NCI-H2107 (cell line): ENCODE data around the gene KRTAP19-5.
"Not testable (repeated sequence)": the region's sequence is repeated elsewhere in the genome, so short reads cannot be mapped to it uniquely, and the experiment has no call there.

ENCODE experiments used
- DNase-seq: peaks from one replicate; lab custom pipeline; 2025; lab: John Stamatoyannopoulos, UW

Gene KRTAP19-5

DNA sequence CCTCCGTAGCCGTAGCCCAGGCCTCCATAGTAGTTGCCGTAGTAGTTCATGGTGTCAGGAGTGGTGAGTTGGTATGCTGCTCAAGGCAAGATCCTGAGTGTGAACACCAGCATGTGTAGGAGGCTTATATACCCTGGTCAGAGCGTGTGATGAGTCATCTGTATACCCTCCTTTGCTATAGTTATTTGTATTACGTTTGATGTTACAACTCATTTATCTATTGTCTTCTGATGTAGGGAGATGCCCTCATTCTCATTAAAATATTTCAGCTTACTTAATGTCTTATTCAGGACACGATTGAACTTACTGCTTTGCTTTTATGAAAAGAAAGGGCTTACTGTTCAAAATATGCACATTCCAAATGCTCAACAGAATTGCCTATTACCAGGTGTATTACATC is at the start of gene KRTAP19-5:
KRTAP19-5 (minus strand) TSS at position 101 of the 400 bp plus-strand sequence; CDS start at position 50, 51 bp downstream.
- DNase-seq = no peak

- DNase-seq = no peak
Observed at GRCh38 chr21:30541764-30542163, 39.8 kb upstream of the KRTAP19-5 start, which contains the start of gene KRTAP19-6. TSS of gene KRTAP19-6 (minus strand) at chr21:30541864. CDS start at chr21:30541833, 31 bp downstream.

GRCh38 chr21:30518876-30519275 is 16.9 kb upstream of the KRTAP19-5 start:
- DNase-seq = no peak

- no peak for DNase-seq
Observed at GRCh38 chr21:30515681-30516080, 13.7 kb upstream of the KRTAP19-5 start.

DNA sequence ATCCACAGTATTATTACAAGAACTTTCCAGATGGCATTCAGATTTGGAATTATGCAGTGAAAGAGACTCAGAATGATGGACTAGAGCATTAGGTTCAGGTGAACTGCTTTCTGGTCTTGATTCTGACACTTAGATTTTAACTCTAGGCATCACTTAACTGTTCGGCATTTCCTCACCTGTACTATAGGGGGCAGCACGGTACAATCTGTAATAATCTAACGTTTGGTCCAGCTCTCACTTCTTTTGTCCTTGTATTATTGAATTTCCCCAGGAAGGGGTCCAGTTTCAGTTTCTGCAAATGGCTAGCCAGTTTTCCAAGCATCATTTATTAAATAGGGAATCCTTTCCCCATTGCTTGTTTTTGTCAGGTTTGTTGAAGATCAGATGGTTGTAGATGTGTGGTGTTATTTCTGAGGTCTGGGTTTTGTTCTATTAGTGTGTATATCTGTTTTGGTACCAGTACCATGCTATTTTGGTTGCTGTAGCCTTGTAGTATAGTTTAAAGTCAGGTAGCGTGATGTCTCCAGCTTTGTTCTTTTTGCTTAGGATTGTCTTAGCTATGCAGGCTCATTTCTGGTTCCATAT is 3.8 kb upstream of the KRTAP19-5 start:
- not testable (repeated sequence) for DNase-seq

GRCh38 chr21:30497065-30497464 is 4.9 kb downstream of the KRTAP19-5 start, which contains the start of gene KRTAP19-4:
TSS of gene KRTAP19-4 (minus strand) at chr21:30497165. CDS start at chr21:30497110, 55 bp downstream.
- DNase-seq = no peak

DNA sequence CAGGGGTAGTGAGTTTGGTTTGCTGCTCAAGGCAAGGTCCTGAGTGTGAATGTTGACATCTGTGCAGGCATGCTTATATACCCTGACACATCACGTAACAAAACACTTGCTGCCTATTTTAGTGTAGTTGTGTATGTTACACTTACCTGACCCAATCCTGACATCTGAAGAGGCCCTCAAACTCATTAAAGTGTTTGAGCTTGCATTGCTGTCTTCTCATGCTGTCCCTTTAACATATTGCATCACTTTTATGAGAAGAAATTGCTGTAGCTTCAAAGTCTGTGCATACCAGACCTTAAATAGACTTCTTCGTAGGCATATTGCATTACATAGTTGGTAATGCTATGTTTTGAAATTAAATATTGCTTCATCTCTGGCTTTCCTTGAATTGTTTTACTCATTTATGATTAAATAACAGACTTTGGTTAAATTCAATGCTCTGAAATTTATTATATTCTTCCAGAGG is 9.9 kb downstream of the KRTAP19-5 start, which contains the start of gene KRTAP19-3:
KRTAP19-3 (minus strand) TSS at position 51 of the 466 bp plus-strand sequence. CDS start 56 bp downstream, outside the sequence.
- DNase-seq = no peak

DNA sequence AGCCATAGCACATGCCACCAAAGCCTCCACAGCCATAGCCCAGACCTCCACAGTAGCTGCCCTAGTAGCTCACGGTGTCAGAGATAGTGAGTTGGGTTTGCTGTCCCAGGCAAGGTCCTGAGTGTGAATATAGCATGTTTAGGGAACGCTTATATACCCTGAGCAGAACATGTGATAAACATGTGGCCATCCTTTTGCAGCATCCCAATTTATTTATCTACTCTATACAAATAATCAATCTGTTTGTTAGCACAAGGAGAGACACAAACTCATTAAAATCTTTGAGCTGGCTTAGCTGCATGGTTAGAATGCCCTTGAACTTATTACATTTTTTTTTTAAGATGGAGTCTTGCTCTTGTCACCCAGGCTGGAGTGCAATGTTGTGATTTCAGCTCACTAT is 14.6 kb downstream of the KRTAP19-5 start, which contains the start of gene KRTAP19-2:
KRTAP19-2 (minus strand) TSS at position 101 of the 400 bp plus-strand sequence; CDS start at position 13, 88 bp downstream.
- no peak for DNase-seq

DNA sequence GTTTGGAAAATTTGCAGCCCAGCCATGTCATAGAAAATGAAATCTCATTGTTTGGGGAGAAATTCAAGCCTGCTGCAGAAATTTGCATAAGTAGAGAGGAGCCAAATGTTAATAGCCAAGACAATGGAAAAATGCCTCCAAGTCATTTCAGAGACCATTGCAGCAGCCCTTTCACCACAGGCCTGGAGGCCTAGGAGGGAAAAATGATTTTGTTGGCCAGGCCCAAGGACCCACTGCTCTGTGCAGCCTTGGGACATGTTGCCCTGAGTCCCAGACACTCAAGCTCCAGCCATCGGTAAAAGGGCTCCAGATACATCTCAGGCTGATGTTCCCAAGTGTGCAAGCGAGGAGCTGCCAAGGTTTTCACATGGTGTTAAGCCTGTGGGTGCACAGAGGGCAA is 15.8 kb downstream of the KRTAP19-5 start:
- no peak for DNase-seq

GRCh38 chr21:30482130-30482529 is 19.8 kb downstream of the KRTAP19-5 start:
- DNase-seq = no peak

- DNase-seq = no peak
Observed at GRCh38 chr21:30480145-30480544, 21.8 kb downstream of the KRTAP19-5 start, which contains the start of gene KRTAP19-1. TSS of gene KRTAP19-1 (minus strand) at chr21:30480367. CDS start at chr21:30480317, 50 bp downstream.

DNA sequence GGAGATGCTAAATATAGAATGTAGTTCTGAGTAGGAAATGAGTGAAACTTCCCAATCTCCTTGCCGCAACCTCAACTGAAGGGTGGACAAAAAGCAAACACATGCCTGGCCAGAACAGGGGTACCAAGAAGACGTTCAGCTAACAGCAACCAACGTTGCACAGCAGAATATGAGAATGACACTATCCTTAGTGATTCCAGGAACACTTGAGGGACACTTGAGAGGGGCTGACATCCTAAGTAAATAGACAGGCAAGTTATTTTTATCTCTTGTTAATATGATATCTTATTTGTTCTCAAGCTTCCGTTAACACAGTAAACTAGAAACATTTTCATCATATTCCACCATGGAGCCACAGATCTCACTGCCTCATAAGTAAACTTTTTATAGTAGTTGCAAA is 22.7 kb downstream of the KRTAP19-5 start:
- no peak for DNase-seq

- DNase-seq = no peak
Observed at GRCh38 chr21:30478004-30478403, 23.9 kb downstream of the KRTAP19-5 start.

DNA sequence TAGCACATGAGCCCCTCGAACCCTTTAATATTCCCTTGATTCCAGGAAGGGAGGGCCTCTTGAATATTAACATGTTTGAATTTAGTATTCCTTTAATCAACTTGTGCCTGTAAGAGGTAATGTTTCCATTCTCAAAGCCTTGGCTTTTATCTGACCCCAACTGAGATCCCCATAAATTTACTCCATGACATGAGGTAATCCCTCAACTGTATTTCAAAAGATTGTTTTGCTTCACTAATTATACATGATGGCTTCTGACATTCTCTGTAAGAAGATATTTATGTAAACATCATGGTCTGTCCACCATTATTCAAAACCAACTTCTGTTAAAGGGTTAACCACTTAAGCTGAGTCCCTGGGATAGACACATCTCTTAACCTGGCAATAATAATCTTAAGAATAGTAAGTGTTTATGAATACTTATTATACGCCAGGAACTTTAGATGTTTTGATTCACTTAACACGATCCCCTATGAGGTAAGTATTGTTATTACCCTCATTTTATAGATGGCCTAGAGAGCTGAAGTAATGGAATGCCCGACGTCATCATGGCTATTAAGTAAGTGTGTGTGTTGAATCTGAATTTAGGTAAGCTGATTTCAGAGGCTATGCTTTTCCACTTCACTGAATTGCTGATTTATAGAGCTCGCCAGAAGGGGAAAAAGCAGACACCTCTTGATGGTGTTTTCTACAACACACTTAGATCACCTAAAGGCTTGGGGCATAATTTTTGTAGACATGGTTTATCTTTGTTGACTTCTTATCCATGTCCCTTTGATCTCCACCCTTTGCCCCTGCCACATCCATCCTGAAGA is 32.8 kb downstream of the KRTAP19-5 start:
- DNase-seq = no peak

GRCh38 chr21:30463713-30464112 is 38.2 kb downstream of the KRTAP19-5 start:
- DNase-seq = no peak
